ENCODE results near the gene TMEM221. TPM values are rescaled to one million over a fixed set of nuclear protein-coding genes. Genes with fewer than 3 reads are reported as not detected.

Gene TMEM221
- total and polyA plus RNA-seq, 2 donors from 2014 or later: 0.13 TPM; not detected in 1

- Histone ChIP-seq H3K4me1 (ENCODE audit: control insufficient read depth in 2 of 3, insufficient read depth in 2 of 3, low read depth in 1 of 3, low read length in 3 of 3) (peaks cover 0 to 4% (median 0%) of the 10 kb centered on the region in 3 donors), H3K27ac (ENCODE audit: low read depth in 2 of 2, low read length in 2 of 2) (no peak overlapping the region), H3K4me3 (ENCODE audit: low read length in 3 of 3) (no peak overlapping the region), H3K9ac (ENCODE audit: low read length in 3 of 3) (no peak overlapping the region), H3K9me3 (ENCODE audit: control insufficient read depth in 2 of 3, insufficient read depth in 1 of 3, low read length in 3 of 3) (no peaks in the 10 kb centered on the region), H3K36me3 (ENCODE audit: control insufficient read depth in 2 of 3, insufficient read depth in 3 of 3, low read length in 3 of 3) (no peaks in the 10 kb centered on the region), H3K27me3 (ENCODE audit: control insufficient read depth, insufficient read depth, low read length) (peaks cover 10% of the 10 kb centered on the region)
- FAIRE-seq (no peak), DNase-seq (no peak)
- TF ChIP-seq CTCF (IDR thresholded peaks at IDR 0.05; ENCODE audit: borderline replicate concordance, extremely low read depth, insufficient read depth): no peak
- intact Hi-C loops (cut with DNase I): no loop called here
These were observed 3.4 kb upstream of the TMEM221 start for GRCh38 chr19:17451820-17452219.

GRCh38 chr19:17450264-17451075 is 2.0 kb upstream of the TMEM221 start:
- FAIRE-seq (no peak), DNase-seq (no peak)
- Histone ChIP-seq H3K27me3 (ENCODE audit: control insufficient read depth, insufficient read depth, low read length) (peaks cover 8% of the 10 kb centered on the region), H3K27ac (ENCODE audit: low read depth in 2 of 2, low read length in 2 of 2) (no peak overlapping the region), H3K36me3 (ENCODE audit: control insufficient read depth in 2 of 3, insufficient read depth in 3 of 3, low read length in 3 of 3) (no peaks in the 10 kb centered on the region), H3K9me3 (ENCODE audit: control insufficient read depth in 2 of 3, insufficient read depth in 1 of 3, low read length in 3 of 3) (no peaks in the 10 kb centered on the region), H3K9ac (ENCODE audit: low read length in 3 of 3) (no peak overlapping the region), H3K4me3 (ENCODE audit: low read length in 3 of 3) (no peak overlapping the region), H3K4me1 (ENCODE audit: control insufficient read depth in 2 of 3, insufficient read depth in 2 of 3, low read depth in 1 of 3, low read length in 3 of 3) (peaks cover 0 to 4% (median 0%) of the 10 kb centered on the region in 3 donors)
- intact Hi-C loops (cut with DNase I): no loop called here
- no peak for TF ChIP-seq CTCF (IDR thresholded peaks at IDR 0.05; ENCODE audit: borderline replicate concordance, extremely low read depth, insufficient read depth)

GRCh38 chr19:17447704-17448130 is 751 bp downstream of the TMEM221 start:
- no peaks in the 10 kb centered on the region for H3K36me3 ChIP-seq (ENCODE audit: control insufficient read depth in 2 of 3, insufficient read depth in 3 of 3, low read length in 3 of 3)
- FAIRE-seq (no peak), DNase-seq (no peak)
- intact Hi-C loops (cut with DNase I): no loop called here
- peak overlapping the region in 1 of 3 donors; percentile 26 for H3K4me3 ChIP-seq (ENCODE audit: low read length in 3 of 3)
- no peak for TF ChIP-seq CTCF (IDR thresholded peaks at IDR 0.05; ENCODE audit: borderline replicate concordance, extremely low read depth, insufficient read depth)
- no peaks in the 10 kb centered on the region for H3K4me1 ChIP-seq (ENCODE audit: control insufficient read depth in 2 of 3, insufficient read depth in 2 of 3, low read depth in 1 of 3, low read length in 3 of 3)
- H3K27ac ChIP-seq (ENCODE audit: low read depth in 2 of 2, low read length in 2 of 2): no peak overlapping the region
- no peak overlapping the region for H3K9ac ChIP-seq (ENCODE audit: low read length in 3 of 3)
- H3K27me3 ChIP-seq (ENCODE audit: control insufficient read depth, insufficient read depth, low read length): no peaks in the 10 kb centered on the region
- no peaks in the 10 kb centered on the region for H3K9me3 ChIP-seq (ENCODE audit: control insufficient read depth in 2 of 3, insufficient read depth in 1 of 3, low read length in 3 of 3)
